OCI-M2 (cell line): ENCODE measurements around the gene HCN4.

Experiments
- DNase-seq: peaks from one replicate; lab custom pipeline; 2025; ENCODE audit not compliant: unreplicated experiment; lab: John Stamatoyannopoulos, UW

HCN4 gene

DNA sequence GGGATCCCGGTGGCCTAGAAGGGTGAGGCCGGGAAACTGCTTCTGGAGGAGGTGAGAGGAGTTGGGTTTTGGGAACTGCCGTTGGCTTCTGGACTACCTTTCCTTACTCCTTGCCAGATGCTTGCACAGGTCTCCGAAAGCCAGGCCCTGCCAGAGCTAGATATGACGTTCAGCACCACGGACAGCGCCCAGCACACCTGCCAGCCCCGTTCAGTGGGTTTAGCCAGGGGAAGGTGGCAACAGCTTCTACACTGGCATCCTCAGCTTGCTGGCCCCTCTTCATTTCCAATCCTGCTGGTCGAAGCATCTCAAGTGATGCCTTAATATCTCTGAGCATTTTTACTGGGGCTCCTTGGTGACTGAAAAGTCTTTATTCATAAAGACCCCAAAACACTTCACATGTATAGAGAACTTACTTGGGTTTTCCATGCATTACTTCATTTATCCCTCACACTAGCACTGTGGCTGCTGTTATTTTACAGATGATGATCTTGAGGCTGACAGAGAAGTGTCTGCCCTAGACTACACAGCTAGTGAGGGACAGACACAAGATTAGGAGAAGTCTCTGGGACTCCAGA is 21.9 kb downstream of the HCN4 start:
- no peak for DNase-seq

GRCh38 chr15:73345658-73346057 is 23.1 kb downstream of the HCN4 start:
- no peak for DNase-seq

DNA sequence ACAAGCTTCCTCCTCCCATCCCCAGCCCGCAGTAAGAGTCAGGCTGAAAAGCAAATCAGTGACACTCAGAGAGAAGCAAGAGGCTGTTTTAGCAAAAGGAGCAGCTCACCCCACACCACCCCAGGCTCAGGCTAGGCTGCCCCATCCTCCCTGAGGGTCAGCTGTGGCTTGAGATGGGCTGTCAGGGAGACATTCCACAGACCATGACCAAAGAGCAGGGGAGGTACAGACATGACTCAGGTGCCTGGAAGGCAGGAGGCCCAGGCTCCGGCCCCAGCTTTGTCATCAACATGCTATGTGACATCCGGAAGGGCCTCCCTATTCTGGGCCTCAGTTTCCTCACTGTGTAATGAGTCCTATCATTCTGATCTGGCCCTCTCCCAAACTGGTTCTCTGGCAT is 24.7 kb downstream of the HCN4 start:
- DNase-seq = no peak

DNA sequence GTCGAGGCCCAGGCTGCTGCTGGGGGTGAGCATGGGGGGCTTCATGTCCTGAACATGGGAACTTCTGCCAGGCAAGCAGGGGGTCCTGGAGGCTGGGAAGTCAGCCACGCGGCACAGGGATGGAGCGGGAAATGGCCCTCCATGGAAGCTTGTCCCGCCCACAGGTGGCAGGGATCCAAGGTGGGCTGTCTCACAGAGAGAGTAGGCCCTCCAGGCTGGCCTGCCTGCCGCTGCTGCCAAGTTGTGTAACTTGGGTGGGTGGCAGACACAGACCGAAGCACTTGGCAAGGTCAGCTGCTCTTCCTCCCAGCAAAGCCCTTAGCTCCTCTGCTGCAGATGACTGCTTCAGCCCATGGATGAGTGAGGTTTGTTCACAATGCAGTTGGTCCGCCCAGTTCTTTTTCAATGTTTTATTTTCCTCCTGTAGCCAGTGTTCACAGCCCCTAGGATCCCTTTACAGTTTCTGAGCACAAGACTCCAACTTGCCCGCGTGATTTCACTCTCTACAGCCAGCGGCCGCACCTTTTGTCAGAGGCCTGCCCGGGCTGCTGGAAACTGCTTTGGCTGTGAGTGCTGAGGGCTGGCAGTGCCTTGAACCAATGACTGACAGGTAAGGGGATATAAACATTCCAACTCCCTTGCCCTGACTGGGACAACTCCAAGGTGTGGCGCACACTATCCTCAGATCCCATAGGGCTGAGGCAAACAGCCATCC is 26.7 kb downstream of the HCN4 start:
- DNase-seq = no peak

DNA sequence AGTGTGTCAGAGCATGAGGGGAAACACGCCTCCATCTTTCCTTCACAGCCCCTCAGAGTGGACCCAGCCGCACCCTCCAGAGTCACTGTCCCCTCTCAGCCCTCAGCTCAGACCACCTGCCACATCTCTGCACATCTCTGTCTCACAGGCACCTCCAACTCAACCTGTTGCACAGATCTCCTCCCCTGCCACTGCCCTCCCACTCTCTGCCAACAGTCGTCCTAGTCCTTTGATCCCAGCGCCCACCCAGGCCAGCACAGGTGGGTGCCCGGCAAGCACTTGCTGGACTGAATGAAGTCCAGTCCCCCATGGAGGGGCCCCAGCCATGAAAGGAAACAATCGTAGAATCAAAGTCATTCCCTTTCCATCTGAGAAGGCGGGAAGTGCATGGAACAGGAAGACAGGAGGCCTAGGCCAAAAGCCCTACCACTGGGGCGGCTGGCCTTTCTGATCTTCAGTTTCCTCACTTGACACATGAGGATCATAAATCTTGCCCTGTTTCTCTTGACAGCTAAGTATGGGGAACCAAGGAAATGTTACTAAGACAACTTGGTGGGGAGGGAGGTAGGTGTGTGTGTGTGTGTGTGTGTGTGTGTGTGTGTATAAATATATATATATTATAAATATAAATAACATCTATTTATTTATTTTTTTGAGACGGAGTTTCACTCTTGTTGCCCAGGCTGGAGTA is 28.1 kb downstream of the HCN4 start:
- no peak for DNase-seq

DNA sequence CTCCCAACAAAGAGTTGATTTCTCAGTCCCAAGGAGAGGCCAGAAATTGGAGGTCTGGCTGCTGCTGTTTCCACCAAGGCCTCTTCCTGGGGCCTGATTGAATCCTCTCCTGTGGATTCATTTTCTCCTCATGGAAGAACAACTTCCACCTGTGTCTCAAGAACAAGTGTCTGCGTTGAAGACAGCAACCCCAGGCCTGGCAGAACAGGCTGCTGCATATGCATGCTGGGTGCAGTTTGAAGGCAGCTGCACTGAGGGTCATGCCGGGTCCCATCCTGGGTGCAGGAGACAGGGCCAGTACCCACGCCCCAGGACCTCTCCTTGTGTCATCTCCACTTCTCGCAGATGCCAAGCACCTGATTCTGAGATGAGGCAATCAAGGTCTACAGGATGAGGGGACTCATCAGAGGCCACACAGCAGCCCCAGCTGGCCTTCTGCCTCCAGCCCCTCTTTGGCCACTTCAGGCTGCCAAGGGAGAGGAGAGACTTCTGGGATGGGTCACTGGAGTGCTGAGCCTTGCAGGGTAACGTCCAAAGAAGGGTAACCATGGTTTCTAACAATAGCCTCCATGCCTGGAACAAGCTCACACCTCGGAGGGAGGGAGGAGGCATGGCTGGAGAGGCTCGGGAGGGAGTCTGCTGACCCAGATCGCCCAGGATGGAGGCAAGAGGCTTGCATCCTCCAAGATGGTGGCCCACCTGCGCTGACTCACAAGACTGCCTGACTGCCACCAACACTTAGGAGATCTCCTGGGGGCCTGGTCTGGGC is 30.0 kb downstream of the HCN4 start:
- DNase-seq = no peak

DNA sequence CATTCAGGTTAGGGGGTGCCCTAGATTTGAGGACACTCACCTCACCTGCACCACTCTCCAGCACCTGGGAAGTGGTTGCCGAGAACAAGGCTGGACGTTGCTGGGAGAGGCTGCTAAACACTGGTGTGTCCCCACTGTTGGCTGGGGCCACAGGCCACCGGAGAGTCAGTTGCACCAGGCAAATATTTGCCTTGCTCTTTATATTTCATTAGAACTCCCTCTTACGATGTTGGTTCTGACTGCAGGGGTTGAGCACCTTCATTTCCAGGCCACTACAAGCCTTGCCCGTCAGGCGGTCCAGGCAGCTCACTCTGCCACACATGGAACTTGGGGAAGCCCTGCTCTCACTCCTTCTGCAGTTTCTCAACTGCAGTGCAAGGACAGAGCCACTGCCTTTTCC is 30.7 kb downstream of the HCN4 start:
- DNase-seq = no peak

DNA sequence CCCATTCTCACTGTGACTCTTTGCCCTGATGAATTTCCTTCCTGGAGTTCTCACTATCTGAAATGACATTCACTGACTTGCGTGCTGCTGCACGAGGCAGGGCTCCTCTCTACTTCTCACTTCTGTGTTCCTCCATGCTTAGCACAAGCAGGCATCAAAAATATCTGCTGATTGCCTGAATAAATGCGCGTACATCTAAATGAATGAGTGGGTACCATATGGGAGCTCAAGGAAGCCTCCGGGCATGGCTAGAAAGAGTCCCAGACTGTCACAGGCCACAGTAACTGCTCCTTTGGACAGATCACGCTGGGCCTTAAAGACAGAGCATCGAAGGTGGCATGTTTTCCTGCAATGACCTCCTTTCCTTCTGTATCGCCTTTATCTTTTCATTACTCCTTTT is 31.6 kb downstream of the HCN4 start:
- no peak for DNase-seq

DNA sequence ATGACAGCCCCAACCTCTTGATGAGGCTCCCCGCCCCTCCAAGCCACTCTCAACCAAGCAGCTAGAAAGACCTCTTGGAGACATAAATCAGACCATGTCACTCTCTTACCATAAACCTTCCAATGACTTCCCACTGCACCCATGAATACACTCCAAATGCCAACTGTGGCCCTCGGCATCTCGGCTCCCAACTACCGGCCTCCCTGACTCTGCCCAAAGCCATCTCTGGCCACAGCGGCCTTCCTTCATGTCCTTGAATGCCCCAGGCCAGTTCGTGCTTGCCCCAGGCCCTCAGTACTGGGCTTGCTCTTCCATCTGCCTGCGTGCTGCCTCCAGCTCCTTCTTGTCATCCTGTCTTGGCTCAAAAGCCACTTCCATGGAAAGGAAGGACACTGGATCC is 32.0 kb downstream of the HCN4 start:
- no peak for DNase-seq

GRCh38 chr15:73335471-73335870 is 33.3 kb downstream of the HCN4 start:
- no peak for DNase-seq

DNA sequence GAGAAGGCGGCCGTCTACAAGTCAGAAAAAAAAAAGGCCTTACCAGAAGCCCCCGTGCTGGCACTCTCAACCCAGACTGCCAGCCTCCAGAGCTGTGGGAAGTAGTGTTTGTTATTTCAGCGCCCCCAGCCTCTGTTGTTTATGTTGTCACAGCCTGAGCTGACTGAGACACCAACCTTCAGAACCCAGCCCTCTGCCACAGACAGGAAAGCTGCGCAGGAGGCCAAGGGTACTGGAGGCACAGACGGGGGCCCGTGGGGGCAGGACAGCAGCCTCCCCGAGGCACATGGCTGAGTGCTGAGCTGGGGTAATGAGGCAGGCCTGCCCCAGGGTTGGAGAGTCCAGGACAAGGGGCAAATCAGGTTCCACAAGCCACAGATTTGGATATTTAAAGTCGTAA is 33.7 kb downstream of the HCN4 start:
- DNase-seq = no peak

- DNase-seq = no peak
These were observed 34.7 kb downstream of the HCN4 start for GRCh38 chr15:73334086-73334485.

DNA sequence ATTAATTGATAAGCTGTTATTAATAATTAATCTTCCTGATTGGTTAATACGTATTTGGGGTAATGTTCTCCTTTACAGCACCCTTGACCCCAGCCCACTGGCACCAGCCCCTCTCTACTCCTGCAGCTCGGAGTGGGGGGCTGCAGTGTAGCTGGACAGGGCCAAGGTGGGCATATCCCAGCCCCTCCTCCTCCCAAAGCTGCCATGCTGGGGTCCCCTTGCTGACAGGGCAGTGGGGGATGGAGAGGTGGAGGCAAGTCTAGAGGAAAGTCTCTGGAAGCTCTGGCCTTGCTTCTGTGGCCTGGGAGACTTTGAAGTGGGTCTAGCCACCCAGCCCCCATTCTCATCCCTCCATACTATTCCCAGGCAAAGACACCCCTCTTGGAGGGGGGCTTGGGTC is 35.8 kb downstream of the HCN4 start:
- no peak for DNase-seq

DNA sequence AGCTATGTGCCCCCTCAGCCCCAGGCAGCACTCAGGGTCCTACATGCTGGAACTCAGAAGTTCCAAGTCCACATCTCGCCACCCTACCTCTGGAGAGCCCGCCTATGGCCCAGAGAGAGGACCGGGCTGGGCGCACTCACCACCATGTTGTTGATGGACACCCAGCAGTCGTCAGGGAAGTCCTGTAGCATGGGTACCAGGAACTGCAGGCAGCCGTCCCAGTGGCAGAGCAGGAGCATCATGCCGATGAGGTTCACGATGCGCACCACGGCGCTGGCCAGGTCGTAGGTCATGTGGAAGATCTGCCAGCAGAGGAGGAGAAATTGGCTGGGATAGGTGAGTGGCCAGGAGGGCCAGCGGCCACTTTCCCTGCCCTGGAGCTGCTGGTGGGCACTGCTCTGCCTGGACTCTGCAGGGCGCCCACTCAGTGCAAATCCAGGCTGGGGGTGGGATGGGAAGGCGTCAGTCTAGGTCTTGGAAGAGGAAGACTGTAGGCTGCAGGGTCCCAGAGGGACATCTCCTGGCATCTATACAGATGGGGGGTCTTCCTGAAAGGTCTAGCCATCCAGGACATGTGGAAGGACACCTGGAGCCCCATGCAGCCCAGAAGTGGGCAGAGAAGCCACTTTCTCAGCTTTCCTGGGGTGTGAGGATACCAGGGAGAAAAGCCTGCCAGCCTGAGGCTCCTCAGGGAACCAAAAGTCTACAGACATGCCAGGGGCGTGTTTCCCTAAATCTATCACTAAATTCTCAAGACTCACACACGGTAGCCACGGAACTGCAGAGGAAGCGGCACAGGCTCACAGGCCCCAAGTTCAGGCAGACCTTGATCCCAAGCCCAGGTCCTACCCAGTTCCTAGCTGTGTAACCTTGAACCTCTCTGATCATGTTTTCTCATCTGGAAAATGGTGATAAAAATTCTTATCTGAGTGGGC is 36.5 kb downstream of the HCN4 start:
- DNase-seq = no peak

DNA sequence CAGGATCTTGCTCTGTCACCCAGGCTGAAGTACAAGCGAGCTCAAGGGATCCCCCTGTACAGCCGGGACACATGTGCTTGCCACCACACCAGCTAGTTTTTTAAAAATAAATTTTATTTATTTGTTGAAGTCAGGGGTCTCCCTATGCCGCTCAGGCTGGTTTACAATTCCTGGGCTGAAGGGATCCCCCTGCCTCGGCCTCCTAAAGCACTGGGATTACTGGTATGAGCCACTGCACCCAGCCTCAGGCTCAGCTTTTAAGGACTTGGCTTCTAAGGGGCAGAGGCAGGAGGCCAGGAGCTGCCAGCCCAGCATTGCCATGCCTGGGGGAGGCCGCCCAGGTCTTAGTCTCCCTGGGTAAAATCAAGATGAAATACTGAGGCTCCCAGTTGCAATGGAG is 37.3 kb downstream of the HCN4 start:
- no peak for DNase-seq

- no peak for DNase-seq
These were observed 38.3 kb downstream of the HCN4 start for GRCh38 chr15:73330206-73331051.

DNA sequence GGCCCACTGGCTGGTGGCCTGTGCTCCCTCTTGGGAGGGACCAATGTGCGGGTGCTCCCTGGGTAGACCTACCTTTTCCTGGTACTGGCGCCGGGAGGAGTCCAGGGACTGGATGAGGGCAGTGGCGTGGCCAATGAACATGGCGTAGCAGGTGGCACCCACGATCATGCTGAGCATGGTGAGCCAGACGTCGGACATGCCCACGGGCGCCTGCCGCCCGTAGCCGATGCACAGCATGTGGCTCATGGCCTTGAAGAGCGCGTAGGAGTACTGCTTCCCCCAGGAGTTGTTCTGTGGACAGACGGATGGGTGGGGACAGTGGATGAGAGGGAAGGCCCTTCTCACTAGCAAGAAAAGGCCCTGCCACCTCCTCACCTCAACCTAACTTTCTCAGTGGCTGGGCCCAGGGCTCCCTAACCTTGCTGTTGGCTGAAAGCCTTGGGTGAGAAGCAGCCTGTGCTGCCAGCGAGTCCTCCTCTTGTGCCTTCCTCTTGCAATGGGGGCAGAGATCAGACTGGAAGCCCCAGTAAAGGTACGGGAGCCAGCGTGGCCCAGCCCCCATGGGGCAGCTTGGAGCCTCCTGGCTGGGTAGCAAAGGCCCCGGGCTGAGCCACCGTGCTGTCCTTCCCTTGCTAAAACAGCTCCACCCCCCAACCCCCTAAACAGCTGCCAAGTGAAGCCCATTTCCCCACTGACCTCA is 39.1 kb downstream of the HCN4 start:
- no peak for DNase-seq

DNA sequence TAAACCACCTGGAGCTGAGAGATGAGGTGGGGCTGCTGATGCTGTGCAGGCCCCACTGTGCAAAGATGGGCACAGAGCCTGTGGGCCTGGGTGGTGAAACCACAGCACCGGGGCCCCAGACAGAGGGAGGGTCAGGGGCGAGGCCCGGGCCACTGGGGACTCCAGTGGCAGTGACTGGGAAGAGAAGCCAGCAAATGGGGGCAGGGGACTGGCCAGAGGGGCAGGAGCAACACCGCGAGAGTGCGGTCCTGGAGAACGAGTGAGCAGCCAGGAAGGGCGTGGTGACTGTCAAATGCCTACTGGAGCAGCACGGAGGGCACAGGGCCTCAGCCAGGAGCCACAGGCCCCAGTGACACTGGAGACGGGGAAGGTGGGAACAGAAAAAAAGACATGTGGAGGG is 39.8 kb downstream of the HCN4 start:
- DNase-seq = no peak

GRCh38 chr15:73328149-73328820 is 40.5 kb downstream of the HCN4 start:
- no peak for DNase-seq
